GM12801 (cell line): ENCODE measurements around the gene DIO3.

ENCODE experiments used
- TF ChIP-seq, protein P1 (sequence below): IDR thresholded peaks from one replicate; pipeline ENCODE4 v1.5.1; 2011; ENCODE audit warnings: control low read depth; ENCODE audit not compliant: insufficient read length; ENCODE audit errors: extremely low read depth

Gene DIO3

DNA sequence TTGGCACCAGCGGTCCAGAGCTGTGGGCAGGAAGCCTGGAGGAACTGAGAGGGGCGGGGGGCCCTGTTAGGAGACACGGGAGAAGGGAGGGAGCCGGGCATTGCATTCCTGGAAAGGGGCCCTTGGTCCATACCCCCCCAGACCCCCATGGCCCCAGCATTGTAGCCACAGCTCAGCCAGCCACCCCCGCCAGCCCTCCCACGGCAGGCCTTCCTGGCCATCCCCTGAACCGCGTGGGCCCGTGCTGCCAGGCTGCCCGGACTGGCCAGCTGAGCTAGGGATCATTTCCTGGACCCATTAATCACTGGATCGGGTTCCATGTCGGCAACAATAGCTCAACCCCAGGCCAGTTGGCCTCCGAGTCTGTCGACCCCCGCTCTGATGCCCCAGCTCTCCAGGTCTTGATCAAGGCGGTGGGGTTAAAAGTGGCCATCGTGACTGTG lies 39.8 kb upstream of the DIO3 start:
- TF ChIP-seq, protein P1, sequence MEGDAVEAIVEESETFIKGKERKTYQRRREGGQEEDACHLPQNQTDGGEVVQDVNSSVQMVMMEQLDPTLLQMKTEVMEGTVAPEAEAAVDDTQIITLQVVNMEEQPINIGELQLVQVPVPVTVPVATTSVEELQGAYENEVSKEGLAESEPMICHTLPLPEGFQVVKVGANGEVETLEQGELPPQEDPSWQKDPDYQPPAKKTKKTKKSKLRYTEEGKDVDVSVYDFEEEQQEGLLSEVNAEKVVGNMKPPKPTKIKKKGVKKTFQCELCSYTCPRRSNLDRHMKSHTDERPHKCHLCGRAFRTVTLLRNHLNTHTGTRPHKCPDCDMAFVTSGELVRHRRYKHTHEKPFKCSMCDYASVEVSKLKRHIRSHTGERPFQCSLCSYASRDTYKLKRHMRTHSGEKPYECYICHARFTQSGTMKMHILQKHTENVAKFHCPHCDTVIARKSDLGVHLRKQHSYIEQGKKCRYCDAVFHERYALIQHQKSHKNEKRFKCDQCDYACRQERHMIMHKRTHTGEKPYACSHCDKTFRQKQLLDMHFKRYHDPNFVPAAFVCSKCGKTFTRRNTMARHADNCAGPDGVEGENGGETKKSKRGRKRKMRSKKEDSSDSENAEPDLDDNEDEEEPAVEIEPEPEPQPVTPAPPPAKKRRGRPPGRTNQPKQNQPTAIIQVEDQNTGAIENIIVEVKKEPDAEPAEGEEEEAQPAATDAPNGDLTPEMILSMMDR = no peak

DNA sequence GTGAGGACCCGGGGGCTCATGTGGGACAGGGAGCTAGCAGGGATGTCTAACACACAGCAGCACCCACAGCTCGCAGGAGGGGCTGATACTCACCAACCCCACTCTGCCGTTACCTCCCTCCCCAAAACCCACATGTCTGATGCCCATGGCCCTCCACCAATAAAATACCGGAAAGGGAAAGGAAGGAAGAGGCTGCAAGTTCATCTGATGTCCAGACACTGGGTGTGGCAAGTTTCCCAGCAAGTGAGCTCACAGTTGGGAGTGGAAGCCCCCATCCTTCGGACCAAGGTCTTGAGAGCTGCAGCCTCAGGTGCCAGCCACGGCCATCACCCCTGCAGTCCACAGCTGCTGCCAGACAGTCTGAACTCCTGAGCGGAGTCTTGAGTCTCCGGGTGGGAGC lies 39.3 kb upstream of the DIO3 start:
- TF ChIP-seq, protein P1 = no peak

DNA sequence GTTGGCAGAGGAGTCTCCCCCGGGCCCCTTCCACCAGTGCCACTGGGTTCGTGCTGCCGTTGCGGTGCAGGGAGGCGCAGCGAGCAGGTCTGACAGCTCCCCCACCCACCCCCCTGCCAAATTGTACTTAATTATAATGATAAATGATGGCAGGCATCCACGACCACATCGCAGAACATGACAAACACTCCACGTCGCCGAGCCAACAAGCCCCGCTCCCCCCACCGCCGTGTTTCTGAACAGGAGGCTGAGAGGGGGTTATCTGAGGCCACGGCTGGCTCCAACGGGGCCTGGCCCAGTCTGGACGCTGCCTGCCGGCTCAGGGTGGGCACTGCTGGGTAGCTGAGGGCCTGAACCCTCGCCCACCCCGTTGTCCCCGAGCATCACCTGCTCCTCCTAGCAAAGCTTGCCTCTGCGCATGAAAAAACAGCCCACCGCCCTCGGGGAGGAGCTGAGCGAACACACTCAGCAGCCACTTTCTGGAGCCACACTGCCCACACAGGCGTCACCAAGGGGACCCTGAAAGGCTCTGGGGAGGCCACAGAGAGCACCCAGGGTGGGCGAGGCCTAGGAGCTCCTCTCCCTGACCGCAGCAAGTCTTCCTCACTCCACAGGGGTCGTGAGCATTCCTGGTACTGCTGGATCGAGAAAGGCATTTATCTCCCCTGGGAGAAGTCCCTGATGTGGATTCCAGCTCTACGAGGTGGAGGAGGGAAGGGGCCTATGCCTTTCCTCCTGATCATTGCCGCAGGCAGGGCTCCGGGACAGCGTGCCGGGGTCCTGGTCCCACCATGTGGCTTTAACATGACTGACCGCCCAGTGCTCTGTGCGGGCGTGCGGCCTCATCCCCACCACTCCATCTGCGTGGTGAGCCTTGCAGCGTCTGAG lies 35.4 kb upstream of the DIO3 start:
- TF ChIP-seq, protein P1 = no peak

DNA sequence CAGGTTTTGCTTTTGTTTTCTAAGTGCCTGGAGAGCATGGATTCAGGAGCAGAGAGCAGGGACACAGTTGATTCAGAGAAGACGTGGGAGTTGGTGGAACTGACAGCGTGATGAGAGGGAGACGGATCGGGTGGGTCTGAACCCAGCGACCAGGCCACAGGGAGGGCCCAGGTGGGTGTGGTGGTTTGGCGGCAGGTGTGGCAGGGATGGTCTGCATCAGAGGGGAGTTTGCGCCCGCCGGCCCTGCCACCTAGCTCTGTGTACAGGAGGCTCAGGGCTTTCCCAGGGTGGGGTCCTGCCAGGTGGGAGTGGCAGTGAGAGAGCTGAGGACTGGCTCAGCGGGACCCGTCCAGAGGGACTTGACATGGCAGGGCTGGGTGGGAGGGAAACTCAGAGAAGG lies 33.3 kb upstream of the DIO3 start:
- TF ChIP-seq, protein P1 = no peak

DNA sequence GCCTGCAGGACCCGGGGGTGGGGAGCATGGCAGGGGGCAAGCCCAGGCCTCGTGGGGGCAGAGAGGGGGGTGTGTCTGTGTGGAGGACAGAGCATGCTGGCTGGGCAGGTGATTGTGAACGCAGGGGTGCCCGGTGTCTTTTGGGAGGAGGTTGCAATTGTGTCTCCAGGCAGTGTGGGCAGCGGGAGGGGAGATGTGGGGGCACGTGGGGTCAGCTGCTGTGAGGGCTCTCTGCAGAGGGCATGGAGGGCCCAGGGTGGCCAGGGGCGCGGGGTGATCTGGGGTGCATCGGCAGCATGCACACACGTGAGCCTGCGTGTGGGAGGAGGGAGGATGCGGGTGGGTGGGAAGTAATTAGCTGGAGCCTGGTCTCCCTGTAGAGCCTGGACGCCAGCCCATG lies 32.2 kb upstream of the DIO3 start:
- TF ChIP-seq, protein P1 = no peak

DNA sequence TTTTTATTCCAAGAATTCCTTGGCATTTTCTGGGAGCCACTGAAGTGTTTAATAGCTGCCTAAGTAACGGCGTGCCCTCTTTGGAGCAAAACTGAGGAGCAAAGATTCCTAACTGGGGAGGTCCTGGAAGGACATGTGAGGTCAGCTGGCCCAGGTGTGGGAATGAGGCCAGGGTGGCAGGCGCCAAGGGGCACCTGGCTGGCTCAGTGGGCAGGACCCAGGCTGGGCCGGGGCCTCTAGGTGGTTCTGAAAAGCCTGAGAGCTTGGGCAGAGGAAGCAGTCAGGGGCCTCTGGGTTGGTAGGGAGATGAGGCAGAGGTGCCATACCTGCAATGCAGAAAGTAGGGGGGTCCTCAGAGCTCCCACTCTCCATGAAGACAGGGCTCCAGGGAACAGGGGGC lies 27.1 kb upstream of the DIO3 start:
- TF ChIP-seq, protein P1 = no peak

DNA sequence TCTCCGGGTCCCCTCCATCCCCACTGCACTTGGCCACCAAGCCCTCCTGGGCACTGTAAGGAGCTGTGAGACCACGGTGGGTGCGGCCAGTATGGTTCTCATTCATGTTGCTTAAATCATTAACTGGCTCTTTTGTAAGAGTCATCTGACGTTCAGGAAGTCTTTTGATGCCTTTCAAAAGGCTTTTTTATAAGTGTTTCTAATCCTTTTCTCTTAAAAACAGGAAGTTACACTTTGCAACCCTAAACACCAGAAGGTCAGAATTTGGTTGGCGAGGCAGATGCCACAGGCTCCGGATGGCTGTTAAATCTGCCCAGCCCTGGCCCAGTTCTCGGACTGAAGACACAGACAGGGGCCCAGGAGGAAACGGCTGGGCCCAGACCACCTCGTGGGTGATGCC lies 26.1 kb upstream of the DIO3 start:
- TF ChIP-seq, protein P1 = no peak
